ENCODE results near the gene ATP8B4. TPM values are rescaled to one million over a fixed set of nuclear protein-coding genes. Genes with fewer than 3 reads are reported as not detected.

ATP8B4 gene
- total and polyA plus RNA-seq, 2 donors (not counting 3 experiments of a cell fraction or from before 2014, with no cell fraction given), result not detected

DNA sequence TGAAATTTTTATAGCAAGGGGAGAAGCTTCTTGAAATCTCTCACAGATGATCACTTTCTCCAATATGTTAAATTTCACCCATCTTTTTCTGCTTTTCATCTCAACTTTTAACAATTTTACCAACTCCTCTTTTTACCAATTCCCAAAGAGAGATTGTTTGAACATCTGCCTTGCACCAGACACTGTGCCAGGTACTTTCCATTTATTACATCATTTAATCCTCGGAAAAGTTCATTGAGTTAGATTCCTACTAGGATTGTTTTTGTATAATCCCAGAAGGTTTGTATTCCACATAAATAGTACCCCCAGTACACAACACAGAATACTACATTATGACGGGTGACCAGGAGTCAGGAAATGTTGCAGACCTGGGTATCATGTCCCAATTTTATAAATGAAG is 74.1 kb downstream of the ATP8B4 start:
- dilution Hi-C loops (cut with MboI; ENCODE audit: extremely low pct_ligation_motif_present, low sequenced_read_pairs), result no loop called here
- CTCF ChIA-PET, result no interaction called here

More for the DNA sequence above, 74.1 kb downstream of the ATP8B4 start:
- H2AFZ ChIP-seq (ENCODE audit: low read depth, low read length), result no peak overlapping the region
- TF ChIP-seq POLR2A (IDR thresholded peaks at IDR 0.05; ENCODE audit: low read depth, low read length), result no peak
- no peak for TF ChIP-seq GATA2 (IDR thresholded peaks at IDR 0.05; ENCODE audit: insufficient read depth, insufficient read length, low read depth, low read length)
- TF ChIP-seq EZH2 (IDR thresholded peaks at IDR 0.05; ENCODE audit: borderline replicate concordance, low read depth, low read length, severe bottlenecking), result no peak
- TF ChIP-seq FOS (IDR thresholded peaks at IDR 0.05; ENCODE audit: borderline replicate concordance, insufficient read depth, low read length), result no peak
- TF ChIP-seq POLR2AphosphoS5 (IDR thresholded peaks at IDR 0.05; ENCODE audit: insufficient read depth, low read depth, low read length), result no peak
- no peak for TF ChIP-seq MYC (IDR thresholded peaks at IDR 0.05; ENCODE audit: low read depth, low read length)
- no peak for TF ChIP-seq JUN (IDR thresholded peaks at IDR 0.05; ENCODE audit: borderline replicate concordance, insufficient read depth, insufficient read length, low read depth)
- no peak for TF ChIP-seq CTCF (IDR thresholded peaks at IDR 0.05; ENCODE audit: extremely low read depth in 1 of 2, insufficient read depth in 1 of 2, low read depth in 1 of 2, low read length in 2 of 2)
- TF ChIP-seq, protein P1, sequence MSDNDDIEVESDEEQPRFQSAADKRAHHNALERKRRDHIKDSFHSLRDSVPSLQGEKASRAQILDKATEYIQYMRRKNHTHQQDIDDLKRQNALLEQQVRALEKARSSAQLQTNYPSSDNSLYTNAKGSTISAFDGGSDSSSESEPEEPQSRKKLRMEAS (IDR thresholded peaks at IDR 0.05; ENCODE audit: insufficient read depth, insufficient read length), result no peak
- POLR2A ChIA-PET, result no interaction called here
- no peaks in the 10 kb centered on the region for H3K79me2 ChIP-seq (ENCODE audit: control insufficient read depth, insufficient read depth, low read length)
- no peak overlapping the region for H3K4me3 ChIP-seq (replicated peaks in 1 of 3; ENCODE audit: insufficient read depth in 1 of 3, low read depth in 1 of 3, low read length in 3 of 3)
- H3K4me1 ChIP-seq (ENCODE audit: control insufficient read depth, extremely low read depth, insufficient read depth, low read length), result no peaks in the 10 kb centered on the region
- H4K20me1 ChIP-seq (replicated peaks; ENCODE audit: control insufficient read depth, extremely low read depth, insufficient read depth, low read length), result no peaks in the 10 kb centered on the region
- no peak overlapping the region for H3K27ac ChIP-seq (ENCODE audit: insufficient read depth, low read depth, low read length)
- H3K4me2 ChIP-seq (ENCODE audit: insufficient read depth, low read length), result no peak overlapping the region
- FAIRE-seq (no peak), DNase-seq (ENCODE audit: low read depth, low spot score) (no peak)
- intact Hi-C loops (cut with micrococcal nuclease), result no loop called here
- BruUV-seq (replicated peaks), result no TSS peak
- no peaks in the 10 kb centered on the region for H3K36me3 ChIP-seq (ENCODE audit: control insufficient read depth in 2 of 2, extremely low read depth in 1 of 2, insufficient read depth in 2 of 2, low read length in 2 of 2)
- no peaks in the 10 kb centered on the region for H3K9me1 ChIP-seq (replicated peaks; ENCODE audit: control insufficient read depth, extremely low read depth, insufficient read depth, low read length)
- peaks cover 0 to 5% of the 10 kb centered on the region in 2 experiments for H3K27me3 ChIP-seq (ENCODE audit: control insufficient read depth in 2 of 2, insufficient read depth in 2 of 2, low read length in 2 of 2)
- no peak overlapping the region for H3K9ac ChIP-seq (replicated peaks; ENCODE audit: extremely low read depth, insufficient read depth, low read length)
- no peaks in the 10 kb centered on the region for H3K9me3 ChIP-seq (replicated peaks; ENCODE audit: control insufficient read depth, insufficient read depth, low read length)

Measured in endothelial cell of umbilical vein (primary cell).